PC-3 (cell line): ENCODE results near the gene DNAJA3.

Experiments
- CTCF ChIP-seq: fragments of 300-600 bp; sonication (generic); conservative IDR thresholded peaks from 2 replicates; pipeline ENCODE4 v1.5.1; 2017; ENCODE audit warnings: antibody characterized with exemption, low read depth, mild to moderate bottlenecking, low read length
- EZH2 ChIP-seq: fragments of 300-600 bp; sonication (generic); IDR thresholded peaks from one replicate; pipeline ENCODE4 v1.6.1; 2017; ENCODE audit warnings: antibody characterized with exemption, mild to moderate bottlenecking, low read length; ENCODE audit not compliant: unreplicated experiment

GRCh38 chr16:4500272-4500671 is 74.6 kb downstream of the DNAJA3 start:
- TF ChIP-seq CTCF (no peak), EZH2 (no peak)
